ENCODE results near the gene FASN. TPM values are rescaled to one million over a fixed set of nuclear protein-coding genes. Genes with fewer than 3 reads are reported as not detected.

Gene FASN
- total RNA-seq, 1 experiment from 2014 or later, result 64.6 TPM

DNA sequence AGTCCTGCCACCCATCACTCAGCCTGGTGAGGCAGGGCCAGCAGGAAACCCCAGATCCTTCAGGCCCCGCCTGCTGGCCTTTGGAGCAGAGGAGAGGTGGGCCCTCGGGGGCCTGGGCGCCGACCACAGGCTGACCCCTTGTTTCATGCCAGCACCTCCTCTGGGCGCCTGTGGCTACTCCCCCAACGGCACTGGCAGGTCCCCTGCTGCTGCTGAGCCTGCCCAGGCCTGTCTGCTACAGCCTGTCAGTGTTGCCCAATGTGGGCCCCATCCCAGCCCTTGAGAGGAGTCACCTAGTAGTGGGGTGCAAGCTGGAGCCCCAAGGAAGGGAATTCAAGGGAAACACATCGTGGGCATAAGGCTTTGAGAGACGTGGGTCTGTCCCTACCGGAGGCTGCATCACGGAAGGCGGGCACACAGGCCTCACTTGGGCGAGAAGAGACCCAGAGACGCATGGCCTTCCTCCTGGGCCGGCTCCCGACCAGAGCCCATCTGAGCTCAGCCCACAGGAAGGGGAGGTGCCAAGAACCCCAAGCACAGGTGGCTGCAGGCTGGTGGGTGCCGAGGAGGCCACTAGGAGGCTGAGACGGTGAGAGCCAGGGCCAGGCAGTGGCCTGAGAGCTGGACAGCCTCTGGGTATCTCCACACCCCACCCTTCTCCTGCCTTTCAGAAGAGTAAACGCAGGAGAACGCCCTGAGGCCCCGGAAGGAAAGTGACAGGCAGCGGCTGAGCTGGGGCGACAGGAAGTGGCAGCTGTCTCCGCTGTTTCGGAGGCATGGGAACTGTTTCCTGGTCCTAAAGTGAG lies 8.0 kb upstream of the FASN start:
- DNase-seq (ENCODE audit: low read depth), result peak; percentile 65
- in situ Hi-C loops (cut with HindIII; ENCODE audit: low pct_unique_long_range_greater_than_20kb, low sequenced_read_pairs), result no loop called here

DNA sequence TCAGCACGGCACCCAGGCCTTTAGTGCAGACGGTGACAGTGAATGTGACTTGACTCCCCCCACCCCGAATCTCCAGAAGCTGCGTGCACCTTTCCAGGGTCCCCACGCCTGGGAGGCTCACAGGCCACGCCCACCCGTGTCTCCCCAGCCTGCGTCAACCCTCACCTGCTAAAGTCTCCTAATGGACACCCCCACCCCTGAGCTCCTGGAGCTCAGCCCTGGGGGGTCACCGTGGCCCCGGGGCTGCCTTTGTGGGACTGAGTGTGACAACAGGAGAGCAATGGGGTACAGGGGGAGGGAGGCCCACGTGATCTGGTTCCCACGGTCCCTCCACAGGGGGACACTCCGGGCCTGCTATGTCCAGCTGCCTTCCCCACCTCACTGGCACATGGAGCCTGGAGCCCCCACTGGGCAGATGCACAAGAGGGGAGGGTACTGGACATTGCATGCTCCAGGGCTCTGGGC lies 7.4 kb upstream of the FASN start:
- in situ Hi-C loops (cut with HindIII; ENCODE audit: low pct_unique_long_range_greater_than_20kb, low sequenced_read_pairs), result no loop called here
- no peak for DNase-seq (ENCODE audit: low read depth)

DNA sequence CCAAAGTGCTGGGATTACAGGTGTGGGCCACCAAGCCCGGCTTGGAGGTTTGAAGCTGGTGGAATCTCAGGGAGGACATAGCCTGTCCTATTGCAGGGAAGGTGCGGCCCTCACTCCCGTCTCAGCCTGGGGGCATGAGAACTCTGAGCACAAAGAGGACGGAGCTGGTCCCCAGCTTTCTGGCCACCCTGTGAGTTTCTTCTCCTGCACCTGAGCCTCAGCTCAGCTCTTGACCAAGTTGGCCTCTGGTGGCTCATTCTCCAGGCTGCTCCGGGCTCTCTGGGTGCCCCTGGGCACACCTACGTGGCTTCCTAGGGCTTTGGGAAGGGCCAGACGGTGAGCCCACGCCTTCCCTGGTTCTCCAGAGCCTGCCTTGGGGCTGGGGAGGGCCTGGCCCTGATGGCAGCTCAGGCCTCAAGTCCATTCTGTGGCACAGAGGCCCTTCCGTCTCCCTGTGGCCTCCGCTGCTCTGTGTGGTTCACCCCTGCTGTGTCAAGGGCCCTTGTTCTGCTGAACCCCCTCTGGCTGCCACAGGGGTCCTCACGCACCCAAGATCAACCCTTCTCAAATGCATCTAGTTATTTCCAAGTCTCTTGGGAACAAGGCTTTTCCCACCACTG lies 6.9 kb upstream of the FASN start:
- no peak for DNase-seq (ENCODE audit: low read depth)
- in situ Hi-C loops (cut with HindIII; ENCODE audit: low pct_unique_long_range_greater_than_20kb, low sequenced_read_pairs), result no loop called here

DNA sequence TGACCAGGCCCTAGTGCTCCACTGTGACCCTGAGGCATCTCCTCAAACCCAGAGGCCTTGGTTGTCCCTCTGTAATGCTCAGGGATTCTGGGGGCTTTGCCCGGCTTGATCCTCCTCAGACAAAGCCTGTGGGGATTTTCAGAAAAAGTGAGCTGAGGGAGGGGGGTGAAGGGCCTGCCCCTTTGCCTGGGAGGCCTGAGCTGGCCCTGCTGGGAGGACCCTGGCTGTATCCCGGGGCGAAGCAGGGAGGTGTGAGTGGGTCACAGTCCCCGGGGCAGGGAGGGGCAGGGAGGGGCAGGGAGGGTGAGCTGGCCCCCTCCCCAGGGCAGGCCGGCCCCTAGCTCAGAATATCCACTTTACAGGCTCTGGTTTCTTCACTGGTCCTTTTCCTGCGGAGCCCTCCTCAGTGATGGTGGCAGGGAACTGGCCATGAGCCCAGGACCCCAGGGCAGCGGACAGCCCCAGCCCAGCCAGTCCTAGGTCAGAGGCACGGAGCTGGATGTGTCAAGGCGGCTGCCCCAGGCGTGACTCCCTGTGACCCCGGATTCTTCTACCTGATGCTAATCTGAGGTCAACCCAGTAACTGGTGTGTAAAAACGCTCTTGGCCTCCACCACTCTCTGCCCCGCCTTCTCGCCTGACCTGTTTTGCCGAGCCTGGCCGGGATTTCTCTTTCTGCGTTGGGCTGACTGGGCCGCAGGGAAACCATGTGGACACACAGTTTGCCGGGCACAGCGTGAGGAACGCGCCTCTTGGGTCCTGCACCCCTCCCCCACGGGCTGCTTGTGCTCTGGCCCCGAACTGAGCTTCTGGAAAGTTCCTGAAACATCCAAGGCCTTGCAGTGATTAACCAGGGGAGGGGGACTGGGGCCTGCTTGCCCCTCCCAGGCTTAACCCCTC lies 5.8 kb upstream of the FASN start:
- no peak for DNase-seq (ENCODE audit: low read depth)
- in situ Hi-C loops (cut with HindIII; ENCODE audit: low pct_unique_long_range_greater_than_20kb, low sequenced_read_pairs), result no loop called here

DNA sequence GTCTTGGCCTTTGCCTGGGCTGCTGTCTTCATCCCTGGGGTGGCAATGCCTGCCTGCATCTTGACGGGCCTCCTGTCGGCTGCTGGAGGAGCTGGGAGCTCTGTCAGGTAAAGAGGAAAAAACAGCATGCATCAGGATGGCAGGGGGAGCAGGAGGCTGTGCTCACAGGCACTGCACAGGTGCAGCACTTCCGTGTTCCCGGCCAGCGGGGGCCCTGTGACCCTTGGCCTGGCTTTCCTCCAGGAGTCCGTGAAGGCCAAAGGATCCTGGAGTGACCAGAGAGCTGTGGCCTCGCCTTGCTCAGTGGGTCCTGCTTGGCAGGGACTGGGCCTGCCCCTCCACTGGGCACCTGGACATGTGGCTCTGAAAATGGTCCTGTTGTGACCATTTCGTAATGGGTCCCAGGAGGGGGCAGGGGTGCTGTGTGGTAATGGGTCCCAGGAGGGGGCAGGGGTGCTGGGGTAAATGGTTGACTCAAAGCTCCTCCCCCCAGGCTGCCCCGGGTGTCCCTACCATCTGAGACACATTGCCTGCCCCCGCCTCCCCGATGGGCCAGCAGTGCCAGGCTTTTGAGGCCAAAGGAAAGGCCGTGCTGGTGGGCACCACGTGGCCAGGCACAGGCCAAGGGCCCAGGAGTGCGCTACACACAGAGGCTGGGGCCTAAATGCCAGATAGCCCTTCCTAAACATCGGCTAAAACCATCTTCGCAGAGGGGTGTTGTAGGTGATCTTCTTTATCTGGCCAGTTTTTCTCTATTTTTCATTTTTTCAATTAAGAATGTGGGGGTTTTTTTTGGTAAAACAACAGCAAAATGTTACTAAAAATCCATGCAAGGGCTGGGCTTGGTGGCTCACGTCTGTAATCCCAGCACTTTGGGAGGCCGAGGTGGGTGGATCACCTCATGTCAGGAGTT lies 4.0 kb upstream of the FASN start:
- in situ Hi-C loops (cut with HindIII; ENCODE audit: low pct_unique_long_range_greater_than_20kb, low sequenced_read_pairs), result no loop called here
- no peak for DNase-seq (ENCODE audit: low read depth)

DNA sequence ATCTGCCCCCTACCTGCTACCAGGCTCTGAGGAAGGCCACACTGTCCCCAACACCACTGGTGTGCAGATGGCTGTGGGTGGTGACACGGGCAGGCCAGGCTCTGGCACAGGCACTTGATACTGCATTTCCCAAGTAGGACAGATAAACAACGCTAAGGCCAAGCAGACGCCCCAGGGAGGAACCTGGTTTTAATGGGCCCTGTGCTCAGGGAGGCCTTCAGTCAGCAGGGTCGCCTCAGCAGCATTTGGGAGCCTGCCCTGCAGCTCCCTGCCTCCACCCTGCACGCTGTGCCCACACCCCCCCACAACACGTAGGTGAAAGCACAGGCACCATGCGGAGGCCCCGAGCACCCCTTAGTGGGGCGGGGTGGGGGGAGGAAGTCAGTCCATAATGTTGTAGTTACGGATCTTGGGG lies 3.3 kb upstream of the FASN start:
- in situ Hi-C loops (cut with HindIII; ENCODE audit: low pct_unique_long_range_greater_than_20kb, low sequenced_read_pairs), result no loop called here
- no peak for DNase-seq (ENCODE audit: low read depth)

DNA sequence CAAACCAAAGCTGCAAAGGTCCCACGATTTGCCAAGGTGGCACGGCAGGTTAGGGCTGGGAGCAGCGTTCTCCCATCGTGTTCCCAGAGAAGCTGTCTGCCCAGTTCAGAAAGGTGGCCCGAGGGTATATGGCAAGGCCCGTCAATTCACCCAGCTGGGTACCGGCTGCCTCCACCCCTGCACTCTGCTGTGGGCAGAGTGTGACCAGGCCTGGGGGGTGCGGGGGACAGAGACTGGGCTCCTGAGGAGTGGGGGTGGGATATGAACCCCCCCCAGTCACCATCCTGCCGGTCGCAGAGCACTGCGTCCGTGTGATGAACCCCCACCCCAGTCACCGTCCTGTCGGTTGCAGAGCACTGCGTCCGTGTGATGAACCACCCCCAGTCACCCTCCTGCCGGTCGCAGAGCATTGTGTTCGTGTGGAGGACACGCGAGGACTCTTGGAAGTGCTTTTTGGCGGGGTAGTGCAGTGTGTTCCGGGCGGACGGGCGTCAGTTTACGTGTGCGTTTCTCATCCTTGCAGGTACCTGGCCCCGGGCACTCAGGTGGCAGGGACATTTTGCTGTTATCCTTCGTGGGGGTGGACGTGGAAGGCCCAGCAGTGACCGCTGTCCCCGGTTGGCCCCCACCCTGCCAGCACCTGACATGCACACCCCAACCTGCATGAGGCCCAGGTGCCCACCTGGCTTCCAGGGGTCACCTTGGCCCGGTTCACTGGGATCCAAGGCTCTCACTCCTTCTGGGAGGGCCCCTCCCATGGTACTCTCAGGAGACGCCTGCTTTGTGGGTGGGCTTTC lies 2.7 kb upstream of the FASN start:
- in situ Hi-C loops (cut with HindIII; ENCODE audit: low pct_unique_long_range_greater_than_20kb, low sequenced_read_pairs), result no loop called here

DNA sequence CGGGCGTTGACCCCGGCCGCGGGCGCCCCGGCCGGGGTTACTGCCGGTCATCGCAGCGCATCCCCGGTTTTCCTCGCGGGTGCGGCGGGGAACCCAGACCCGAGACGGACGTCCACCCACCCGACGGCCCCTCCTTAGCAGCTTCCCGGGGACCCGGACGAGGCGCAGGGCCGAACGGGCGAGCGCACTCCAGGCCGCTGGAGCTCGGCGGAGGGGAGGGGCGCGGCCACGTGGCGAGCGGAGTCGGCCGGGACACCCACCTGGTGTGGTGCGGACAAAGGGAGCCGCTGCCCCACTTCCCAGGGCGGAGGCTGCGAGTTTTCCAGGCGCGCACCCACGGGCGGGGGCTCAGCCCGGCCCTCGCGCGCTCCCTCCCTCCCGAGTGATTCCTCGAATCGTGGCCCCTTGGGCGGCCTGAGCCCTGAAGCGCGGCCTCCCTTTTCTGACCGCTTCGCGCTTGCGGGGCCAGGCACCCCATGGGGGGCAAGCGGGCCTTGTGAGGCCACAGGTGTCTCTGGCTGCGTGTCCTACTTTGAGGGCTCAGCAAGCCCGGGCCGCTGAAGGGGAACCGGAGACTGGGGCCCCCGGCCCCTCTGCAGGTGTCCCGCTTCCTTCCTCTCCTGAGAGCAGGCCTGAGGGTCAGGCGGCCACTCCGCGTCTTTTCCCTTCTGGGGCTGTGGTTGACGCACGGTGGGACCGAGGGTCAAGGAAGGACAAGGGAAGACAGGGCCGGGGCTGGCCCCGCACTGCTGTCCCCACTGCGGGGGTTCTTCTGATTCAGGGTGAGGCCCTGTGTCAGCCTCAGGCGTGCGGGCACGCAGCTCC lies 1.1 kb upstream of the FASN start:
- DNase-seq (ENCODE audit: low read depth), result no peak
- in situ Hi-C loops (cut with HindIII; ENCODE audit: low pct_unique_long_range_greater_than_20kb, low sequenced_read_pairs), result no loop called here

More for the DNA sequence above, 2.7 kb upstream of the FASN start:
- DNase-seq (ENCODE audit: low read depth), result no peak

DNA sequence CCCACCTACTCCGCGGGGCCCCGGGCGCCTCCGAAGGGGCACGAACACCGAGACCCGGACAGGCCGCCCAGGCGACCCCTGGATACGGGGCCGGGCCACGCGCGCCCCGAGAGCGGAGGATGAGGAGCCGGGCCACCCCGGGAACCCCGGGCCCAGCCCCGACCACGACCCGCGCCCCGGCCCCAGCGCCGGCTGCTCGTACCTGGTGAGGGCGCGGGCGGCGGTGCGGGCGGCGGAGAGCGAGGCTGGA lies 192 bp downstream of the FASN start:
- in situ Hi-C loops (cut with HindIII; ENCODE audit: low pct_unique_long_range_greater_than_20kb, low sequenced_read_pairs), result no loop called here
- DNase-seq (ENCODE audit: low read depth), result no peak

DNA sequence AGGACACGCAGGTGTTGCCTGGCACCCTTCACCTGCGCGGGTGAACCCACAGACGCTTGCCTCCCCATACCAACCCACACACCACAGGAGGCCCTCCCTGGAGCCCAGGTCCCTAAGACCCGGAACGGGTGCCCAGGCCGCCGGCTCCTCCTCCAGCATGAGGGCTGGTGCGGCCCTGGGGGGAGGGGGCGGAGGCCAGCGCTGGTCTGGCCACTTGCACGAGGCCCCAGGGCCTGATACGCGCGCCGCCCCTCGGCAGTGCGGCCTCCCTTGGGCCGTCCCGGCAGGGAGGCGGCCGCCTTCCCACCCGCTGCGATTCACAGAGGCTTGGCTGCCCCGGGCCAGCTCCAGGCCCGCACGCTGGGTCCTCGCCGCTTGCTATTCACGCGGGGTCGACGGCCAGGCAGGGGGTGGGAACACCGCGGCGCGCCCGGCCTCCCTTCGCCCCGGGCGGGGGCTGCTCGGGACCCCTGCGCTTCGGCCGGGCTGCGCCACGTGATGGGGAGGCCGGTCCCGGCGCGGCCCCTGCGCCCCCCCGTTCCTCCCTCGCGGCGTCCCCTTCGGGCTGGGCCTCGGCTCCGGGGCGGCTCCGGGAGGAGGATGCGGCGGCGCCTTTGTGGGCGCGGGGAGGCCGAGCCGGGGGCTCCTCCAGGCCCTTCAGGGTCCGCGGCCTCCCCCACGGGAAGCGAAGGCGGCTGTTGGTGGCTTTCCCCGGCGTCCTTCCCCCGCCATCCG lies 685 bp downstream of the FASN start:
- no peak for DNase-seq (ENCODE audit: low read depth)
- in situ Hi-C loops (cut with HindIII; ENCODE audit: low pct_unique_long_range_greater_than_20kb, low sequenced_read_pairs), result no loop called here

DNA sequence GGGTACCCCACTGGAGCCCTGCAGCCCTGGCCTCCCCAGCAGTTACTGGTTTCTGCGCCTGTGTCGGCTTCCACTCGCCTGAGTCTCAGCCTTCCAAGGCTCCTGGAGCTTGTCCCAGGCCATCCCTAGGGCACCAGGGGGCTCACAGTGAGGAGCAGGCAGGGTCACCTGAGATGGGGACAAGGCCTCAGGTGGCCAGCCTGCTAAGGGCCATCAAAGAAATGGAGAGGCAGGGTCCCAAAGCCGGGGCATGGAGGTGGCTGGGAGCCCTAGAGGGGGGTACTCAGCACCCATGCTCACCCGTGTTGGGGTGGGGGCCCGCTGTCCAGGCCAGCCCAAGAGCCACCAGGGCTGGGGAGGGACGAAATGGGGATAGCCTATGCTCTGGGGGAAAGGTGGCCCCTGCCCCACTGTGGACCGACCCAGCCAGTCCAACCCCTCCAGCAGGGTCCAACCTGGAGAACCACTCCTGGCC lies 1.3 kb downstream of the FASN start:
- no peak for DNase-seq (ENCODE audit: low read depth)
- in situ Hi-C loops (cut with HindIII; ENCODE audit: low pct_unique_long_range_greater_than_20kb, low sequenced_read_pairs), result no loop called here

DNA sequence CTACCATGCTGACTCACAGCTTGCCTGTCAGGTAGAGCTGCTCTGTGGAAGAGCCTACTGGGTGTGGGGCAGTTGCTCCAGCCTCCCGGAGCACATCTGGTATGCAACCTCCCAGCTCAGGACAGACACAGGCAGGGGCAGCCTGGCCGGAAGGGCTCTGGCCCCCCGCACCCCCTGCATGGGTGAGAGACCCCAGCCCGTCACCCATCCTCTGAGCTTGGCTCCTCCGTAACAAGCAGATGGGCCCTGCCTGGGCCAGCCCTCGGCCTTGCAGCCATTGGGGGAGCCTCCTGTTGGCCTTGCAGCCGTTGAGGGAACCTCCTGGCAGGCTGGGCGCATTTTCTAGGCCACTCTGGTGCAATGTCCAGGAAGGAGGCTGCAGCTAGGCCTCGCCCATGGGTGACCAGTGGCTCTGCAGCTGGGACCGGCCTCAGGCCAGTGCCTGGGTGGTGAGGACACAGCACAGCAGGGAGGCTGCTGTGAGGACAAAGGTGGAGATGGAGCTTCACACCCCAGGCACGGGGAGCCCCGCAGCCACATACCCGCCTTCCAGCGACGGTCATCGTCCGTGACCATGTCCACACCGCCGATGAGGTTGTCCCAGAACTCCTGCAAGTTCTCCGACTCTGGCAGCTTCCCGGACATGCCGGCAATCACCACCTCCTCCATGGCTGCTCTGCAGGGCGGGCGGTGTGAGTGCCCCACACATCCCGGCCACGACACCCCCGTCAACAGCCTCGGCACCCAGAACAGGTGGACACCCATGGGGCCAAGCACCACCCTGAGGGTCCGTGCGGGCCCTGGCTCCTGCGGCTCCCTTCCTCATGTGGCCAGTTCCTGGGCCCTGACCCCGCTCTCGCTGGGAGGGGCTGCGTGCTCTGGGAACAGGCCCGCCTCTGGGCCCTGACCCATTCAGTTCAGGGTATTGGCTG lies 2.0 kb downstream of the FASN start:
- in situ Hi-C loops (cut with HindIII; ENCODE audit: low pct_unique_long_range_greater_than_20kb, low sequenced_read_pairs), result no loop called here
- no peak for DNase-seq (ENCODE audit: low read depth)

DNA sequence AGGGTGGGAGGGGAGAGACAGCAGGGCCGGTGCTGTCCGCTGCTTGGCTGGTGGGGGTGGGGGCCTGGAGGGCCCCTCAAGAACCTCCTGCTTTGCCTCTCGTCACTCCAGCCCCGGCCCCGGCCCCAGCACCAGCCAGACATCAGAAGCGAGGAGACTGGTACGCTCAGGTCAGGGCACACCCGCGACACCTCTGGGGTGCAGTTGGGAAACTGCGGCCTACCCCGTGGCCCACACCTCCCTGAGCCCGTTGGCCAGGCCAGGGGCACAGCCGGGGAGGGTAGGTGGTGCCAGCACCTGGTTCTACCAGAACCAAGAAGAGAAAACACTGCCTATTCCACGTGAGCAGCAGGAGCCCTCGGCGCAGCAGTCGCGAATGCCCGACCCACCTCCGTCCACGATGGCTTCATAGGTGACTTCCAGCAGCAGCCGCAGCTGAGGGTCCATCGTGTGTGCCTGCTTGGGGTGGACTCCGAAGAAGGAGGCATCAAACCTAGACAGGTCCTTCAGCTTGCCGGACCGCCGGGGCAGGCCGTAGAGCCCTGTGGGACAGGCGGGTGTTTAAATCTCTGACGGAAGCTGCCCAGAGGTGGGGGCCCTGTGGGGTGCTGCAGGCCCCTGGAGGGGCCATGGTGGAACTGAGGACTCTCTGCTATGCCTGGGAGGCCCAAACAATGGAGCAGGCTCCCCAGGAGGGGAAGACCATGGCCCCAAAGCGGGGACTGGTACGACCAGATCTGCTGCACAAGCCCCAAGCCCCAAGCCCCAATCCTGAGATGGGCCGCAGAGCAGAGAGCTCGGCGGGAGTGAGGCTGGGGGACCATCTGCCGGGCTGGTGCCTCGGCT lies 2.9 kb downstream of the FASN start:
- DNase-seq (ENCODE audit: low read depth), result no peak
- in situ Hi-C loops (cut with HindIII; ENCODE audit: low pct_unique_long_range_greater_than_20kb, low sequenced_read_pairs), result no loop called here

DNA sequence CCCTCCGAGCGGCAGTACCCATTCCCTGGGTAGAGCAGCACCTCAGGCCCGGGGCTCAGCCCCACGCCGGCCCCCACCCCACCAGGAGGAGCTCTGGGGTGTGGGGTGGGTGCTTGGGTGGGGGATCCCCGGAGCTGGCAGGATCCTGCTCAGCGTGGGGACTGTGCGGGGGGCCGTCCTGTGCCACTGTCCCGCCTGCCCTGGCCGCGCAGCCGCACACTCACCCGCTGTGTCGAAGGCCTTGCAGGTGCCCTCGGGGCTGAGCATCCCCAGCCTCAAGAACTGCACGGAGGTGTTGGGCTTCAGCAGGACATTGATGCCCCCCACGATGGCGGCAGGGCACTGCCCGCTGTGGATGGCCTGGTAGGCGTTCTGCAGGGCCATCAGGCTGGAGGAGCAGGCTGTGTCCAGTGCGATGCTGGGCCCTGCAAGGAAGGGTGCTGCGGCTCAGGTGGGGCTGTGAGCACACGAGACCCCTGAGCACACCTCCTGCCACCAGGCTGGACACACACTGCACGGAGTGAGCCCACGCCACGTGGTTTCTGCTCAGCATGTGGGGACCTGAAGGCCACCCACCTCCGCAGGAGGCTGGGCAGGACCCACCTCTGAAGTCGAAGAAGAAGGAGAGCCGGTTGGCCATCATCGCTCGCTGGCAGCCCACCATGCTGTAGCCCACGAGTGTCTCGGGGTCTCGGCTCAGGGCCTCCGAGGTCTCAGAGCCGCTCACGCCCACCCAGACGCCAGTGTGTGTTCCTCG lies 4.9 kb downstream of the FASN start:
- in situ Hi-C loops (cut with HindIII; ENCODE audit: low pct_unique_long_range_greater_than_20kb, low sequenced_read_pairs), result no loop called here
- no peak for DNase-seq (ENCODE audit: low read depth)
